ENCODE measurements around the gene GNG13.

The GNG13 gene

DNA sequence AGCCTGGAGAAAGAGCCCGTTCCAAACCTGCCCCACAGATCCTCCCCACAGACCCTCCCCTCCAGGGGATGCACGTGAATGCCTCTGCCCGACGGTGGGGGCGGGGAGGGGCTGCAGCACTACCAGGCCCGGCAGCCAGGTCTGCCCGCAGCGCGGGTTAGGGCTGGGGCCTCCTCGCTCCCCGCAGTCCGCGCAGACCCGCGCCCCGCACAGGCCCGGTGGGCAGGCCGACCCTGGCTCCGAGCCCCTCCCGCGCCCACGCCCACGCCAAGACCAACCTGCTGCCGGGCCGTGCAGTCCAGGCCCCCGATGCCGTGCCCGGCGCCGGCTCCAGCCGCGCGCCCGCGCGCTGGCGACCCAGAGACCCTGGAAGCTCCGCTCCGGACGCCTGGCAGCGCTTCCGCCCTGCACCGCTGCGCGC is 12.5 kb downstream of the GNG13 start, which contains the start of gene RPUSD1:
TSS of gene RPUSD1 (minus strand) at position 404 of the 421 bp plus-strand sequence. CDS start 644 bp downstream, outside the sequence.
- TF ChIP-seq, protein P1, sequence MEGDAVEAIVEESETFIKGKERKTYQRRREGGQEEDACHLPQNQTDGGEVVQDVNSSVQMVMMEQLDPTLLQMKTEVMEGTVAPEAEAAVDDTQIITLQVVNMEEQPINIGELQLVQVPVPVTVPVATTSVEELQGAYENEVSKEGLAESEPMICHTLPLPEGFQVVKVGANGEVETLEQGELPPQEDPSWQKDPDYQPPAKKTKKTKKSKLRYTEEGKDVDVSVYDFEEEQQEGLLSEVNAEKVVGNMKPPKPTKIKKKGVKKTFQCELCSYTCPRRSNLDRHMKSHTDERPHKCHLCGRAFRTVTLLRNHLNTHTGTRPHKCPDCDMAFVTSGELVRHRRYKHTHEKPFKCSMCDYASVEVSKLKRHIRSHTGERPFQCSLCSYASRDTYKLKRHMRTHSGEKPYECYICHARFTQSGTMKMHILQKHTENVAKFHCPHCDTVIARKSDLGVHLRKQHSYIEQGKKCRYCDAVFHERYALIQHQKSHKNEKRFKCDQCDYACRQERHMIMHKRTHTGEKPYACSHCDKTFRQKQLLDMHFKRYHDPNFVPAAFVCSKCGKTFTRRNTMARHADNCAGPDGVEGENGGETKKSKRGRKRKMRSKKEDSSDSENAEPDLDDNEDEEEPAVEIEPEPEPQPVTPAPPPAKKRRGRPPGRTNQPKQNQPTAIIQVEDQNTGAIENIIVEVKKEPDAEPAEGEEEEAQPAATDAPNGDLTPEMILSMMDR (conservative IDR thresholded peaks at IDR 0.05; ENCODE audit: control insufficient read depth, insufficient read depth, low read depth, low read length): no peak
- H3K4me3 ChIP-seq (ENCODE audit: control insufficient read depth, low read depth, low read length): peak within 1 kb of the TSS; percentile 82
- DNase-seq (ENCODE audit: low read depth): no peak

DNA sequence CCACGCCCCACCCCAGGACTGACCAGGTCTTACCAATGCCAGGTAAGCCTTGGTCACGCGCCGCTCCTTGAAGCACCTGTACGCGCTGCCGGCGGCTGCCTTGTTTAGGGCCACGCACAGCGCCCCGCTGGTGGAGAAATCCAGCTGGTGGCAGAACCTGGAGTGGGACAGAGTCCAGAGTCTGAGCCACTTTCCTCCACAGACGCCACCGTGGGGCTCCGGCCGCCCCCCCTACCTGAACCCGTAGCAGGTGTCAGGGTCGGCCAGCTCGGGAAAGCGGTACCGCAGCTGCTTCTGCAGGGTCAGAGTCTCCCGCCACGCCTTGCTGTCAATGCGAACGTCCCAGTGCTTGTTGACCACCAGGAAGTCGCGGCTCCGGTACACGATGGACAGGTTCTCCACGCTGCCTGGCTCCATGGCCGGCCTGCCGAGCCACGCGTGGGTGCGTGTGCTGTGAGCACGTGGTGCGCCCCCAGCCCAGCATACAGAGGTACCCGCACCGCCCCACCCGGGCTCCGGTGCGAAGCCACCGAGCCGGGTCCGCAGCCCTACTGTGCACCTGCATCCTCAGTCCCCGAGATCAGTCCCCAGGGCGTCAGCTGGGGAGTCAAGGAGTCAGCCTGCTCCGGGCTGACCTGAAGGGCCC is 13.1 kb downstream of the GNG13 start:
- no peak for DNase-seq (ENCODE audit: low read depth)
- TF ChIP-seq, protein P1 (conservative IDR thresholded peaks at IDR 0.05; ENCODE audit: control insufficient read depth, insufficient read depth, low read depth, low read length): no peak
- H3K4me3 ChIP-seq (ENCODE audit: control insufficient read depth, low read depth, low read length): peak overlapping the region; percentile 82

DNA sequence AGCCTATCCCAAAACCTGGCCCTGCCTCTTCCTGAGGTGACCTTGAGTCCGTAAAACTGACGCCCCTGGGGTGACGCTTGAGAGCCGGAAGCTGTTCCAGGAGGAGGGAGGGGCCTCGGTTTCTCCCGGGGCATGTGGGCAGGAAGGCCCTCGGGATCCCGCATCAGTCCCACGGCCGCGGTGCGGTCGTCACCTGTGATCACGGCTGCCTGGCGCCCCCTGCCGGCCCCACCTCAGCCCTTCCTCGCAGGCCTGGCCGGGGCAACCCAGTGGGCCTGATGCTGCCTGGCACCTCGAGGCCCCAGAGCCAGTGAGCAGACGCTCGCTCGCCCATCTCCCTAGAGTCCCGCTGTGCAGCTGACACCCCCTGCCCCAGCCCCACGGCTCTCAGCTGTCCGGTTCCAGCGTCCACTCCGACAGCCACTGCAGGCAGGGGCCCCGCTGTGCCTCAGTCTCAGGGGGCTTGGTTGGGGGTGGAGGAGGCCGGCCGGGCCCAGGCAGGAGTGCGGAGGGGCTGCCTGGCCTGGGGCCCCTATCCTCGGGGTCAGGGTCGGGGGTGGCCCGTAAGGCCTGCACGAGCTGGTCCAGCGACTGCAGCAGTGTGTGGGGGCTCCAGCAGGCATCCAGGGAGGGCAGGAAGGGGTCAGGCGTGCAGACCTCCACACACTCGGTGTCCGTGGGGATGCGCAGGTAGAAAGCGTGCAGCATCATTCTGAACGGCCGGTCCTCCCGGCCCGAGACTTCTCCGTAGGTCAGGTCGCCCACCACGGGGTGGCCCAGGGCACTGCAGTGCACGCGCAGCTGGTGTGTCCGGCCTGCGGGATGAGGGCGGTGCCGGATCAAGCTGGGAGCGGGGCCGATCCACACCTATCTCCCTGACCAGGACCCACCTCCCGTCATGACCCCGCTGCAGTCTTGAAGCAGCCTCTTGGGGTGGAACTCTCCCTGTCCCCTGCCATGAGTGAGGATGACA is 14.7 kb downstream of the GNG13 start:
- TF ChIP-seq, protein P1 (conservative IDR thresholded peaks at IDR 0.05; ENCODE audit: control insufficient read depth, insufficient read depth, low read depth, low read length): peak; percentile 49
- H3K4me3 ChIP-seq (ENCODE audit: control insufficient read depth, low read depth, low read length): no peak overlapping the region

DNA sequence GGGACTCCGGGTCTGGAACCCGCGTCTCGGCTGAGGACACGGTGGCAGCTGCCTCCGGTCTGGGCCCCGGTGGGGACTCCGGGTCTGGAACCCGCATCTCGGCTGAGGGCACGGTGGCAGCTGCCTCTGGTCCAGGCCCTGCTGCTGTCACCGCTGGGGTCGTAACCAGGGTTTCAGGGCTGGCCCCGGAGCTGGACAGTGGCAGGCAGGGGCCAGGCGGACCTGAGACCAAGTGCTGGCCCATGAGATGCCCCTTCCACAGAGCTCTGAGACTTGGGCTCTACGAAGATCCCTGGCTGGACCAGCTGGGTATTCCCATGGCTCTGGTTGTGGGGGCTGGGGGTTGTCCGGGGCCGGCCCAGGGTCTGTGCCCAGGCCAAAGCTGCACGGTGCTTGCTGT is 16.1 kb downstream of the GNG13 start:
- no peak for DNase-seq (ENCODE audit: low read depth)
- no peak overlapping the region for H3K4me3 ChIP-seq (ENCODE audit: control insufficient read depth, low read depth, low read length)
- TF ChIP-seq, protein P1 (conservative IDR thresholded peaks at IDR 0.05; ENCODE audit: control insufficient read depth, insufficient read depth, low read depth, low read length): no peak

More for the DNA sequence above, 14.7 kb downstream of the GNG13 start:
- DNase-seq (ENCODE audit: low read depth): peak; percentile 47

DNA sequence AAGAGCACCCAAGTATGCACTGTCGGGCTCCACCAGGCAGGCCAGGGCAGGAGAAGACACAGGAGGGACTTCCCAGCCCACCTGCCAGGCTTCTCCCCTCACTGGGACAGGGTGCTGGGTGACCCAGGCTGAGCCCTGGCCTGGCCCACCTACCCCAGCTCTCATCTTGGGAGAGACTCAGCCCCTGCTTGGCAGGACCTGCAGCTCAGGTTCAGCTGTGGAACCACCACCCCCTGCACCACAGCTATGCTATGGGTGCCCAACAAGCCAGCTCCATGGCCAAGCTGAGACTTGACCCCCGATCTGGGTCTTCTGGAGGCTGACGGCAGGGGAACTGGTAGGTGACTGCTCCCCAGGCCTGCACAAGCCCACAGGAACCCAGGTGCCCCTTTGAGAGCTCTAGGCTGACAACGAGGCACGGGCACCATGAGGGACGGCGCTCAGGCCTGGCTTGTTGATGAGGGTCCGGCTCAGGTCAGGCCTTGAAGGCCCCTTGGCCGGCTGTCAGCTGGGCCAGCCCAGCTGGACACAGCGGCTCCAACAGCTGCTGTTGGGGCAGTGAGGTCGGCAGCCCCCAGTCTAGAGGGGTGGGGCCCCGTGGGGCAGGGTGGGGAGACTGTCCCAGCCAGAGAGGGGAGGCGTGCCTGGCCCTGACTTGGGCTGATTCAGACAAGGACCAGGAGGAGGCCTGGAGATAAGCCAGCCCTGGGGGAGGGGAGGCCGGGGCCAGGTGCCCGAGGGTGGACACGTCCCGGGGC is 17.0 kb downstream of the GNG13 start:
- peak; percentile 24 for DNase-seq (ENCODE audit: low read depth)
- TF ChIP-seq, protein P1 (conservative IDR thresholded peaks at IDR 0.05; ENCODE audit: control insufficient read depth, insufficient read depth, low read depth, low read length): no peak

DNA sequence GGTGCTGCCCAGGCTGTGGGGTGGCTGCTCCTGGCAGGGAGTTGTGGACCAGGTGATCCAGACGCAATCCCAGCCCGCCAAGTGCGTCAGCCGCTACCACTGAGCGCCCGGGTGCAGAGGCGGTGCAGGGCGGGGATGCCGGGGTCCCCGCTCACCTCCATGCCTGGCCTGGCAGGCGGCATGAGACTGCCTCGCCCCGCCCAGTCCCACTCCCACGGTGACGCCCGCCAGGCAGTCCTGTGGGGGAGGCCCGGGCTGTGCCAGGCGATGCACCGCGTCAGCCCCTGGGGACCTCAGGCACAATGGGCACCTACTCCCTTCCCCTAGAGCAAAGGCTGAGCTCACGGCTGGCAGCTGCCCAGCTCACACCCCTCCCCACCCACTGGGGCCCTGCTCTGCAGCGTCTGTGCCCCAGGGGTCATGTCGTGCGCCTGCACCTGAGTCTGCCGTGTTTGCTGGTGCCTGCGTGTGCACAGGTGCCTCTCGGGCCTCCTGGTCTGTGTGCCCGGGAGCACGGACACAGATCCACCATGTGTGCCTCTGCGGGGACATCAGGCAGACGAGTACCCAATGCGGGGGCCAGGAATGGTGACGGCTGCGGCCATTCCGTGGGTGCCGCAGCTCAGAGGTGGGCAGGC is 17.6 kb downstream of the GNG13 start:
- TF ChIP-seq, protein P1 (conservative IDR thresholded peaks at IDR 0.05; ENCODE audit: control insufficient read depth, insufficient read depth, low read depth, low read length): no peak
- H3K4me3 ChIP-seq (ENCODE audit: control insufficient read depth, low read depth, low read length): no peak overlapping the region
- no peak for DNase-seq (ENCODE audit: low read depth)

More for the DNA sequence above, 17.0 kb downstream of the GNG13 start:
- no peak overlapping the region for H3K4me3 ChIP-seq (ENCODE audit: control insufficient read depth, low read depth, low read length)
